ENCODE data around the gene VSIG2.

The VSIG2 gene

GRCh38 chr11:124738713-124739478, 13.2 kb downstream of the VSIG2 start:
- Histone ChIP-seq H3K4me1 (ENCODE audit: control insufficient read depth, insufficient read depth, low read length) (peaks cover 22% of the 10 kb centered on the region), H3K4me3 (ENCODE audit: insufficient read depth, low read depth, low read length) (peak overlapping the region; percentile 53), H3K27ac (ENCODE audit: insufficient read depth, low read depth, low read length, poor library complexity, severe bottlenecking) (no peak overlapping the region), H3K9me3 (ENCODE audit: control insufficient read depth, low read length) (no peaks in the 10 kb centered on the region), H3K36me3 (ENCODE audit: control insufficient read depth, insufficient read depth, low read length) (no peaks in the 10 kb centered on the region), H3K27me3 (ENCODE audit: control insufficient read depth, insufficient read depth, low read length, poor library complexity, severe bottlenecking) (peaks cover 72% of the 10 kb centered on the region)
- WGBS, 2 experiments = 81 to 87% methylated on average over 21 of the region's 21 CpGs

GRCh38 chr11:124737638-124738305, 14.3 kb downstream of the VSIG2 start:
- Histone ChIP-seq H3K4me3 (ENCODE audit: insufficient read depth, low read depth, low read length) (no peak overlapping the region), H3K27ac (ENCODE audit: insufficient read depth, low read depth, low read length, poor library complexity, severe bottlenecking) (no peak overlapping the region), H3K27me3 (ENCODE audit: control insufficient read depth, insufficient read depth, low read length, poor library complexity, severe bottlenecking) (peaks cover 61% of the 10 kb centered on the region), H3K36me3 (ENCODE audit: control insufficient read depth, insufficient read depth, low read length) (no peaks in the 10 kb centered on the region), H3K9me3 (ENCODE audit: control insufficient read depth, low read length) (no peaks in the 10 kb centered on the region), H3K4me1 (ENCODE audit: control insufficient read depth, insufficient read depth, low read length) (peaks cover 22% of the 10 kb centered on the region)
- 73 to 79% methylated on average over 6 to 7 of the region's 7 CpGs for WGBS, 2 experiments

- Histone ChIP-seq H3K27me3 (ENCODE audit: control insufficient read depth, insufficient read depth, low read length, poor library complexity, severe bottlenecking) (peaks cover 51% of the 10 kb centered on the region), H3K36me3 (ENCODE audit: control insufficient read depth, insufficient read depth, low read length) (no peaks in the 10 kb centered on the region)
- WGBS, 2 experiments = 84 to 91% methylated on average over 3 of the region's 3 CpGs
Observed at GRCh38 chr11:124736736-124737135, 15.3 kb downstream of the VSIG2 start.

DNA sequence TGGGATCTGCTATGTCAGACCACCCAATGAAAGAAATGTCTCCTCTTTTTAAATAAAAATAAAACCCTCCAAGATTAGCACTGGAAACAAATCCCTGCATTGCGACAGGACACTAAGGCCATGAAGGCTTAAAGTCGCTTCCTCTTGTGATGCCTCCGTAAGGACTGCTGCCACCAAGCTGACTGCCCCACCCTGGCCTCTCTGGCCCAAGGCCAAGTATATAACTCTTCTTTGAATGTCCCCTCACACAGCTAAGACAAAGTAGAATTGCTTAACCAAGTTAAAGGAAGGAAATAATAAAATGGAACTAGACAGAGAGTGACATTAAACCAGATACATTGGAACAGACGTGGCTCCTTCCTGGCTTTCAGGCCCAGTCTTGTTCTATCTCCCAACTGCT, 19.8 kb downstream of the VSIG2 start:
- Histone ChIP-seq H3K4me1 (ENCODE audit: control insufficient read depth, insufficient read depth, low read length) (peaks cover 2% of the 10 kb centered on the region), H3K36me3 (ENCODE audit: control insufficient read depth, insufficient read depth, low read length) (no peaks in the 10 kb centered on the region), H3K4me3 (ENCODE audit: insufficient read depth, low read depth, low read length) (no peak overlapping the region), H3K9me3 (ENCODE audit: control insufficient read depth, low read length) (no peaks in the 10 kb centered on the region), H3K27ac (ENCODE audit: insufficient read depth, low read depth, low read length, poor library complexity, severe bottlenecking) (no peak overlapping the region), H3K27me3 (ENCODE audit: control insufficient read depth, insufficient read depth, low read length, poor library complexity, severe bottlenecking) (peaks cover 7% of the 10 kb centered on the region)
- 92 to 95% methylated on average over 4 of the region's 4 CpGs for WGBS, 2 experiments

More at GRCh38 chr11:124736736-124737135, 15.3 kb downstream of the VSIG2 start:
- Histone ChIP-seq H3K4me3 (ENCODE audit: insufficient read depth, low read depth, low read length) (no peak overlapping the region), H3K4me1 (ENCODE audit: control insufficient read depth, insufficient read depth, low read length) (peaks cover 22% of the 10 kb centered on the region), H3K27ac (ENCODE audit: insufficient read depth, low read depth, low read length, poor library complexity, severe bottlenecking) (no peak overlapping the region), H3K9me3 (ENCODE audit: control insufficient read depth, low read length) (no peaks in the 10 kb centered on the region)

- peaks cover 14% of the 10 kb centered on the region for H3K4me1 ChIP-seq (ENCODE audit: control insufficient read depth, insufficient read depth, low read length)
- no peak overlapping the region for H3K4me3 ChIP-seq (ENCODE audit: insufficient read depth, low read depth, low read length)
- H3K9me3 ChIP-seq (ENCODE audit: control insufficient read depth, low read length) = no peaks in the 10 kb centered on the region
- 94 to 96% methylated on average over 4 of the region's 4 CpGs for WGBS, 2 experiments
- peaks cover 4% of the 10 kb centered on the region for H3K27me3 ChIP-seq (ENCODE audit: control insufficient read depth, insufficient read depth, low read length, poor library complexity, severe bottlenecking)
- no peak overlapping the region for H3K27ac ChIP-seq (ENCODE audit: insufficient read depth, low read depth, low read length, poor library complexity, severe bottlenecking)
- H3K36me3 ChIP-seq (ENCODE audit: control insufficient read depth, insufficient read depth, low read length) = no peaks in the 10 kb centered on the region
Observed at GRCh38 chr11:124729571-124729970, 22.5 kb downstream of the VSIG2 start.

DNA sequence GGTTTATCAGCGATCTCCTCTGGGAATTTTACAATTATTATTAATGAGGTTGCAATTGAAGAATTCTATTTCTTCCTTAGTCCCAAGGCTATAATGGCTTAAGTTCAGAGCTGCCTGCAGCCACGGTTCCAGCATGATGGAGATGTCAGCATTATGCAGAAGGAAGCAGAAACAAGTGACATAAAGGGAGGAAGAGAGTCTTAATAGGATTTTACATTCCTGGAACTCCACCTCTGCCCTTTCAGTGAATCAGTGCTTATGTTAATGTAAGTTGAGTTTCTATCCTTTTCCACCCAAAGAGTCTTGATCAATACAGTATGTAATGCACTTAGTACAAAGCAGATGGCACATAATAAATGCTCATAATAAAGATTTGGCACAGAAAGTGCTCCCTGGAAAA, 23.9 kb downstream of the VSIG2 start:
- Histone ChIP-seq H3K27me3 (ENCODE audit: control insufficient read depth, insufficient read depth, low read length, poor library complexity, severe bottlenecking) (peaks cover 4% of the 10 kb centered on the region), H3K4me3 (ENCODE audit: insufficient read depth, low read depth, low read length) (no peak overlapping the region), H3K36me3 (ENCODE audit: control insufficient read depth, insufficient read depth, low read length) (no peaks in the 10 kb centered on the region), H3K4me1 (ENCODE audit: control insufficient read depth, insufficient read depth, low read length) (peaks cover 15% of the 10 kb centered on the region), H3K9me3 (ENCODE audit: control insufficient read depth, low read length) (no peaks in the 10 kb centered on the region), H3K27ac (ENCODE audit: insufficient read depth, low read depth, low read length, poor library complexity, severe bottlenecking) (no peak overlapping the region)
- 72 to 83% methylated on average over 2 of the region's 2 CpGs for WGBS, 2 experiments

- no peak overlapping the region for H3K4me3 ChIP-seq (ENCODE audit: insufficient read depth, low read depth, low read length)
- peaks cover 15% of the 10 kb centered on the region for H3K4me1 ChIP-seq (ENCODE audit: control insufficient read depth, insufficient read depth, low read length)
- H3K27ac ChIP-seq (ENCODE audit: insufficient read depth, low read depth, low read length, poor library complexity, severe bottlenecking) = no peak overlapping the region
- 79 to 80% methylated on average over 4 of the region's 4 CpGs for WGBS, 2 experiments
- H3K36me3 ChIP-seq (ENCODE audit: control insufficient read depth, insufficient read depth, low read length) = no peaks in the 10 kb centered on the region
- H3K27me3 ChIP-seq (ENCODE audit: control insufficient read depth, insufficient read depth, low read length, poor library complexity, severe bottlenecking) = peaks cover 4% of the 10 kb centered on the region
- no peaks in the 10 kb centered on the region for H3K9me3 ChIP-seq (ENCODE audit: control insufficient read depth, low read length)
Observed at GRCh38 chr11:124727474-124727873, 24.6 kb downstream of the VSIG2 start.

DNA sequence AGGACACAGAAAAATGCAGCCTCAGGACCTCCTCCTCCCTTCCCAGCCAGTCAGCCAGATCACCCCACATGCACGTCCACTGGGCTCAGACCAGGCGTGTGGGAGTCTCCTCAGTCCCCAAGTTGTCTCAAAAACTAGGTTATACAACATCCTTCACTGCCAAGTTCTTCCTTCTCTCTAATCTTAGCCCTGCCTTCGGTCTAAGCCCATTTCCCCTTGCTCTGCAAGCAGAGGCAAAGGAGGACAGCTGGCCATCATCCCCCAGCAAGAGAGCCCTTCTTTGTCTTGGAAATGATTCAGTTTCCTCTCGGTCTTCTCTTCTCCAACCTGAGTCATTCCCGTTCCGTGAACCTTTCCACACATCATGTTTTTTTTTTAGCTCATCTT, 26.3 kb downstream of the VSIG2 start:
- no peaks in the 10 kb centered on the region for H3K9me3 ChIP-seq (ENCODE audit: control insufficient read depth, low read length)
- H3K27me3 ChIP-seq (ENCODE audit: control insufficient read depth, insufficient read depth, low read length, poor library complexity, severe bottlenecking) = peaks cover 18% of the 10 kb centered on the region
- 40 to 45% methylated on average over 6 of the region's 6 CpGs for WGBS, 2 experiments
- no peaks in the 10 kb centered on the region for H3K36me3 ChIP-seq (ENCODE audit: control insufficient read depth, insufficient read depth, low read length)
- no peak overlapping the region for H3K4me3 ChIP-seq (ENCODE audit: insufficient read depth, low read depth, low read length)
- H3K4me1 ChIP-seq (ENCODE audit: control insufficient read depth, insufficient read depth, low read length) = peaks cover 21% of the 10 kb centered on the region
- no peak overlapping the region for H3K27ac ChIP-seq (ENCODE audit: insufficient read depth, low read depth, low read length, poor library complexity, severe bottlenecking)

- Histone ChIP-seq H3K27ac (ENCODE audit: insufficient read depth, low read depth, low read length, poor library complexity, severe bottlenecking) (no peak overlapping the region), H3K27me3 (ENCODE audit: control insufficient read depth, insufficient read depth, low read length, poor library complexity, severe bottlenecking) (peaks cover 24% of the 10 kb centered on the region)
- 50 to 58% methylated on average over 13 to 14 of the region's 14 CpGs for WGBS, 2 experiments
Observed at GRCh38 chr11:124724979-124725718, 26.9 kb downstream of the VSIG2 start.

GRCh38 chr11:124722176-124722575, 29.9 kb downstream of the VSIG2 start:
- 70 to 72% methylated on average over 6 of the region's 6 CpGs for WGBS, 2 experiments

More at GRCh38 chr11:124724979-124725718, 26.9 kb downstream of the VSIG2 start:
- H3K4me1 ChIP-seq (ENCODE audit: control insufficient read depth, insufficient read depth, low read length) = peaks cover 21% of the 10 kb centered on the region
- H3K36me3 ChIP-seq (ENCODE audit: control insufficient read depth, insufficient read depth, low read length) = no peaks in the 10 kb centered on the region
- no peak overlapping the region for H3K4me3 ChIP-seq (ENCODE audit: insufficient read depth, low read depth, low read length)
- no peaks in the 10 kb centered on the region for H3K9me3 ChIP-seq (ENCODE audit: control insufficient read depth, low read length)

More at GRCh38 chr11:124722176-124722575, 29.9 kb downstream of the VSIG2 start:
- Histone ChIP-seq H3K9me3 (ENCODE audit: control insufficient read depth, low read length) (no peaks in the 10 kb centered on the region), H3K36me3 (ENCODE audit: control insufficient read depth, insufficient read depth, low read length) (no peaks in the 10 kb centered on the region), H3K4me1 (ENCODE audit: control insufficient read depth, insufficient read depth, low read length) (peaks cover 41% of the 10 kb centered on the region), H3K27ac (ENCODE audit: insufficient read depth, low read depth, low read length, poor library complexity, severe bottlenecking) (no peak overlapping the region), H3K4me3 (ENCODE audit: insufficient read depth, low read depth, low read length) (no peak overlapping the region), H3K27me3 (ENCODE audit: control insufficient read depth, insufficient read depth, low read length, poor library complexity, severe bottlenecking) (peaks cover 53% of the 10 kb centered on the region)

Data from ectodermal cell (in vitro differentiated cells).